GM12801 (cell line): ENCODE measurements around the gene GIN1.

Experiments used
- TF ChIP-seq, protein P1 (sequence below): IDR thresholded peaks from one replicate; pipeline ENCODE4 v1.5.1; 2011; ENCODE audit warnings: control low read depth; ENCODE audit not compliant: insufficient read length; ENCODE audit errors: extremely low read depth

The GIN1 gene

DNA sequence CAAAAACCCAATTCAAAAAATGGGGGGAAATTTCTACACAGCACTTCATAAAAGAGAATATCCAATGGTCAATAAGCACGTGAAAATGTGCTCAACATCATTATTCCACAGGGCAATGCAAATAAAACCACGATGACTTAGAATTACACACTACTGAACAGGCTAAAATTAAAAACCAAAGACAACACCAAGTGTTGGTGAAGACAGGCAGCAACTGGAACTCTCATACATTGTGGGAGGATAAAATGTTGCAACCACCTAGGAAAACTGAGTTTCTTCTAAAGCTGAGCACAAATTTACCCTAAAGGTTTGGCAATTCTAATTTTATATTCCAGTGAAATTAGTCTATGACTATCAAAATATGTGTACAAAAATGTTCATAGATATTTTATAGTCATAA lies 9.5 kb downstream of the GIN1 start:
- TF ChIP-seq, protein P1, sequence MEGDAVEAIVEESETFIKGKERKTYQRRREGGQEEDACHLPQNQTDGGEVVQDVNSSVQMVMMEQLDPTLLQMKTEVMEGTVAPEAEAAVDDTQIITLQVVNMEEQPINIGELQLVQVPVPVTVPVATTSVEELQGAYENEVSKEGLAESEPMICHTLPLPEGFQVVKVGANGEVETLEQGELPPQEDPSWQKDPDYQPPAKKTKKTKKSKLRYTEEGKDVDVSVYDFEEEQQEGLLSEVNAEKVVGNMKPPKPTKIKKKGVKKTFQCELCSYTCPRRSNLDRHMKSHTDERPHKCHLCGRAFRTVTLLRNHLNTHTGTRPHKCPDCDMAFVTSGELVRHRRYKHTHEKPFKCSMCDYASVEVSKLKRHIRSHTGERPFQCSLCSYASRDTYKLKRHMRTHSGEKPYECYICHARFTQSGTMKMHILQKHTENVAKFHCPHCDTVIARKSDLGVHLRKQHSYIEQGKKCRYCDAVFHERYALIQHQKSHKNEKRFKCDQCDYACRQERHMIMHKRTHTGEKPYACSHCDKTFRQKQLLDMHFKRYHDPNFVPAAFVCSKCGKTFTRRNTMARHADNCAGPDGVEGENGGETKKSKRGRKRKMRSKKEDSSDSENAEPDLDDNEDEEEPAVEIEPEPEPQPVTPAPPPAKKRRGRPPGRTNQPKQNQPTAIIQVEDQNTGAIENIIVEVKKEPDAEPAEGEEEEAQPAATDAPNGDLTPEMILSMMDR: no peak

DNA sequence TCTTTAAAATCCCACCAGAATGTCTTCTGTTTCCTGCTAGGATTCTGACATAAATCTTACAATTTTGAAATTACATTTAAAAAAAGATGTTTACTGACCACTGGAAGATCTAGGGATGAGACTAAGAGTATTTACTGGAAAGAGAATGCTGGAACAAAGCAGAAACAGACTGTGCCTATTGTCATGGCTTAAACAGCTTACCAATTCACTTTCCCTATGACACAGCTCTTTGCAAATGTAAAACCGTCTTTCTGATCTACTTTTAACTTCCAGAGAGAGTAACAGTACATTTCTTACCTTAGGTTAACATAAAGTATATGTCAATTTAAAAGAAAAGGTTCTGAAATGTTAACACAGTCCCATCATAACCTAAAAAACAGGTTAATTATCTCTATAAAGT lies 10.7 kb downstream of the GIN1 start:
- TF ChIP-seq, protein P1: no peak

DNA sequence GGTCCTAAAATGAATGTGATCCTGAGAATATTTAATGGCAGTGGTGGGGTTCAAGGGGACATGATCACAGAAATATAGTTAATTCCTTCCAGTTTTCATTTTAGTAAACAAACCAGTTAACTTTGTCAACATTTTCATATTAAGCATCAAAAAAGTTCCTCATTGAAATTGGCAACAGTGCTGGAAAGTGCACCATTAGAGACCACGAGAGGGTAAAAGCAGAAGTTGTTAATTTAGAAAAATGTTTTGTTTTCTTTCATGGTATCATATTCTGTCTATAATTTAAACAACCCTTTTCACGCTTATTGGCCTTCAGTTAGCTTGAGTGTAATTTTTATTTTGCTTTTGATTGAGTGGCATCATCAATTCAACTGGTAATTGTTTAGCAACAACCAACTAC lies 11.9 kb downstream of the GIN1 start:
- TF ChIP-seq, protein P1: no peak

DNA sequence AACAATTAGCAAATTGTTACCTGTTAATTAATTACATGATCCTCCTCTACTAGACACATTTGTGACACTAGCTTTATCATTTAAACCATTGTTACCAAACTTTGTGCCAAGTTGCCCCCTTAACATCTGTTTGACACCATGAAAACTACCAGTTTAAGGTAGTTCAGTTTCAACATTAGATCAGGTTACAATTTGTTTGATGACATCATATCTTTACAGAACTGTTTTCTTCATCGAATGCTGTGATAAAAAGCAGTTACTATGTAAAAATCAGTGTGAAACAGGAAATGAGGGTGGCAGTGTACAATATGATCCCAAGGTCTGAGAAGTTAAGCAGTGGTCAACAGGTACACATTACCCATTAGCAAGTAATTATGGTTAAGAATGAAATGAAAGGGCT lies 17.7 kb downstream of the GIN1 start:
- TF ChIP-seq, protein P1: no peak

DNA sequence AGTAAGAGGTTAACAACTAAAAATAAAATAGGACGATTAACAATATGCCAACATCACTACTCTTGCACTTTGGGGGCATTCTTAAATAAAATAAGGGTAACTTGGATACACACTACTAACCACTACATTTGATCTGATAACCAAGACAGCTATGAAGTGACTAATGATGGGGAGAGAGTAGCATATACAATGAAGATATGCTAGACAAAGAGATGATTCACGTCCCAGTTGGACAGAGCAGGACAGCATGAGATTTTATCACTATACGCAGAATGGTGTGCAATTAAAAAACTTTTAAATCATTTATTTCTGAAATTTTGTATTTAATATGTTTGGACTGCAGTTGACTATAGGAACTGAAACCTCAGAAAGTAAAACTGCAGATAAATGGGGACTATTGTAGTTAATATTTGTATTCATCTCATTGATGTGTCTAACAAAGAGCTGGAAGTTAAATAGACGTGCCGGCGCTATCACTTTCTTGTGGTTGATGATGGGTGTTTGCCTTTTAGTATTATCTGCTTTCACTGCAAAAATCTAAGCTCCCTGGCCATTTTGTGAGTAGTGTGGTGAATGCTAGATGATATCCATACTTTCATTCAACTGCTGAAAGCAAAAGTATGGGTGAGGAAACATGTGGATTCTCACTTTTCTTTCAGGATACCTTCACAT lies 18.7 kb downstream of the GIN1 start:
- TF ChIP-seq, protein P1: no peak

DNA sequence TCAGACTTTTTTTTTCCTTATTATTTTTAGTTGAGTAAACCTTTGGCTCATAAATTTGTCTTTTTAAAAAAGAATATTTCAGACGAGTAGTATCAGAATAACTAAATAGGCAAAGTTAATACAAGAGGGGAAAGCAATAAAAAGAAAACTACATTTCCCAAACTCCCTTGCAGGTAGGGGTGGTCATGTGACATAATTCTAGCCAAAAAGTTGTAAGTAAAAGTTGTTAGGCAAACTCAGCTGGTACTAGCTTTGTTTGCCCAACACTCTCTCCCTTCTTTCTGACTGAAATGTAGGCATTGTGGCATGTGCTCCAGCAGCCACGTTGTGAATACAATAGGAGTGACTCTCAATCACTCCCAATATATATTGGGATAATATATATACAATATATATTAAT lies 20.9 kb downstream of the GIN1 start:
- TF ChIP-seq, protein P1: no peak

DNA sequence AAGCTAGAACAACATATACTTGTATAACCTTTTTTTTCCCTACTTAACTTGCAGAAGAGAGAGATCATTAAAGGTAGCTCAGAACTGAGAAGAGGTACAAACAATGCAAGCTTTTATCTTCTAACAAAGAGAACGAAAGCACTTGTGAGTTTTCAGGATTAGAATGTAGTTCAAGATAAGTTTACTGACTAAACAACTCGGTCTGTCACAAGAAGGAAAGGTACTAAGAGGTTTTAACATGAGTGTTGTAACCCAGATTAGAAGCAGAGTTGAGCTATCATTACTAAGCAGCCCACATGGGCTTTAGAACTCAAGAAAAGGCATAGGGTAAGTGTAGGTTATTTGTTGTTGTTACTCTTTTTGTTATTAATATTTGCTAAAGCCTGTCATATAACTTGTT lies 25.2 kb downstream of the GIN1 start:
- TF ChIP-seq, protein P1: no peak
